Fibroblast of skin of left biceps (primary cell): Measurements from ENCODE around the gene NUF2.
"Not testable (repeated sequence)": the region's sequence is repeated elsewhere in the genome, so short reads cannot be mapped to it uniquely, and the experiment has no call there.

ENCODE experiments used
- DNase-seq, 2 experiments: peaks; one replicate each; pipeline ENCODE4 v3.0.0-alpha.2; 2013; ENCODE audit warnings: low read depth in 2 of 2

Gene NUF2

DNA sequence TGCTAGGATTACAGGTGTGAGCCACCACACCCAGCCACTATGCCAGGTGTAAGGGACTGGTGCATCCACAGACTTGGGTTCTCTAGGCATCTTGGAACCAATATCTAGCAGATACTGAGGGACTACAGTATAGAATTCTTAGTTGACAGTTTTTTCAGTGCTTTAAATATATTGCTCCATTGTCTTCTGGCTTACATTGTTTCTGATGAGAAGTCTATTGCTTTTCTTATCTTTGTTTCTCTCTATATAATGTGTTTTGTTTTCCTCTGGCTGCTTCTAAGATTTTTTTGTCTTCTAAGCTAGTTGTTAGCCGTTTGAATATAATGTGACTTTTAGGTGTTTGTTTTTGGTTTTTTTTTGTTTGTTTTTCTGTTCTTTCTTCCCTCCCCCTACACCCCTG, 13.5 kb downstream of the NUF2 start:
- no peak for DNase-seq

DNA sequence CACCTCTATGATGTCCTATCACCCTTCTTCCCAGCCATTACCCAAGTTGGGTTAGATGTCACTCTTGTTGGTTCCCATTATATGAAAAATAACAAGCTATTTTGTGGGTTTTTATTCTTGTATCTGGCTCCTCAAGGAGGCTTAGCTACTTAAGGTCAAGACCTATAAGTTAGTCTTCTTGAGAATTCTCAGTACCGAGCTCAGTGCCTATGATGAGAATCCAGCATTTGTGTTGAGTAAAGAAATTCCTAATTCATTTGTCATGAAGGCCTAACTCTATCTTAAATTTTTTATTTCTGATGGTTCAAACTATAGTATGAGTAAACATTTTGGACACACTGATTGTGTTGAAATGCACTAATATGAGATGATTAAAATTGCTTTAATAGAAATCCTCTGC, 15.9 kb downstream of the NUF2 start:
- no peak for DNase-seq

DNA sequence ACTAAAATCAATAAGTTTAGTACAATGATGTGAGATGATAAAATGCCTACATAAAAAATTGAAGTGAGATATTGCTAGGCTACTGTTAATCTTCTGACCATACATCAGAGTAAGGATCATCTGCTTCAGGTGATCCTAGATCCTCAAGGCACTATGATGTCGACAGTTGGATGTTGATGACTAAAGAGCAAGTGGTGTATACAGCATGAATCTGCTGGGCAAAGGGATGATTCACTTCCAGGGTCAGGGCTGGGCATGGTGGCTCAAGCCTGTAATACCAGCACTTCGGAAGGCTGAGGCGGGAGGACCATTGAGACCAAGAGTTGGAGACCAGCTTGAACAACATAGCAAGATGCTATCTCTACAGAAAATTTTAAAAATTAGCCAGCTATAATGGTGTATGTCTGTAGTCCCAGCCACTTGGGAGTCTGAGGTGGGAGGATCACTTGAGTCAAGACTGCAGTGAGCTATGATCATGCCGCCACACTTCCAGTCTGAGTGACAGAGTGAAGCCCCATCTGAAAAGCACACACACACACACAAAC, 24.6 kb downstream of the NUF2 start:
- no peak for DNase-seq

DNA sequence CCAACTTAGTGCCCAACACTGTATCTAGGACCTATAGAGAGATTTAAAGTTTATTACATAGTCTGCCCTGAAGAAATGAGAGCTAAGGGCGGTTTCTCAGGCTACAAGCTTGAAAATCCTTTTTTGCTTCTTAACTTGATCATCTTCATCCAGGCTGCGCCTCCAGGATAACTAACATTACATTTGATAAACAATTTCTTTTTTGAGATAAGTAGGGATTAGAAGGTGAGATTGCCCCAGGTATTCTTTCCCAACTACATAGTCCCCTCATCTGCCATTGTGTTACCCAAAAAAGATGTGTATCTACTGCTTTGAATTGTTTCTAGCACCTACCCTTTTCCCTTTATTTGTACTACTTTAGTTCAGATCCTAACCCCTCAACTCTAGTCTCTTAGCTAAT, 25.4 kb downstream of the NUF2 start:
- no peak for DNase-seq

DNA sequence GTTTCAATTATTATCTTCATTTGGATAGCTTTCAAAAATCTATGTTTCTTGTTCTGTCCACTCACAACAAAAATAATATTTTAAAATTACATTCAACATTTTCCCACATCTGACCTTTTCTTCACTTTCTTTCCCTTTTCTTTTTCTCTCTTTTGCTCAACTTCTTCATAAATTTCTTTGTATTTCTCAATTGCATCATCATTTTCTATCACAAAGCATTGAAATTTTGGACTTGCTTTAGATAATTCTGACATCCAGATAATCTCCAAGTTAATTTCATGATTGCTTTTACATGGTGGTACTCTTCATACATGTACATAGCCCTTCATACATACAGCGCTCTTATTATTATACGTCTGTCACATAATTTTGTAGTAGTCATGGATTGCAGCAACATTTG, 30.2 kb downstream of the NUF2 start:
- no peak for DNase-seq

DNA sequence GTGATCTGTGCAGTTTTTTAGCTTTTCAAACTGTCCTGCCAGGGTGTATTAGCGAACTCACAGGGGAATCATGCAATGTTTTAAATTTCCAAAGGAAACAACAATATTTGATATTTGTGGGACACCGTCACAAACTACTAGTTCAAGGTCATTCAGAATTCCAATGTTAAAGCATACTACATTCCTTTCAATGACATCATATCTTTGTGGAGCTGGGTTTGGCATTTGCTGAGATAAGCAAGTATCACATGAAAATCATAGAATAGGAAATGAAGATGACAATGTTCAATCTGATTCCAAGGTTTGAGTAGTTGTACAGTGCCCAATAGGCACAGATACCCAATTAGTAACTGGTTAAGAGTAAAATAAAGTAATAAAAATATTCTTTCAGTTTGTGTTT, 35.6 kb downstream of the NUF2 start:
- no peak for DNase-seq

DNA sequence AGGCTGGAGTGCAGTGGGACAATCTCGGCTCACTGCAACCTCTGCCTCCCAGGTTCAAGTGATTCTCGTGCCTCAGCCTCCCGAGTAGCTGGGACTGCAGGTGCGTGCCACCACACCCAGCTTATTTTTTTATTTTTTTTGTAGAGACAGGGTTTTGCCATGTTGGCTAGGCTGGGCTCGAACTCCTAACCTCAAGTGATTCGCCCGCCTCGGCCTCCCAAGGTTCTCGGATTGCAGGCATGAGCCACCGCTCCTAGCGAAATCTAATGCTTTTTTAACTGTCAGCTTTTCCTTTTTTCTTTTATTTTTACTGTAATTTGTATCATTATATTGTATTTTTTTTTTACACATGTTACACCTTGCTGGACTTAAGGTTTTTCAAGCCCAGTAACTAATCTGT, 36.4 kb downstream of the NUF2 start:
- DNase-seq: not testable (repeated sequence)

DNA sequence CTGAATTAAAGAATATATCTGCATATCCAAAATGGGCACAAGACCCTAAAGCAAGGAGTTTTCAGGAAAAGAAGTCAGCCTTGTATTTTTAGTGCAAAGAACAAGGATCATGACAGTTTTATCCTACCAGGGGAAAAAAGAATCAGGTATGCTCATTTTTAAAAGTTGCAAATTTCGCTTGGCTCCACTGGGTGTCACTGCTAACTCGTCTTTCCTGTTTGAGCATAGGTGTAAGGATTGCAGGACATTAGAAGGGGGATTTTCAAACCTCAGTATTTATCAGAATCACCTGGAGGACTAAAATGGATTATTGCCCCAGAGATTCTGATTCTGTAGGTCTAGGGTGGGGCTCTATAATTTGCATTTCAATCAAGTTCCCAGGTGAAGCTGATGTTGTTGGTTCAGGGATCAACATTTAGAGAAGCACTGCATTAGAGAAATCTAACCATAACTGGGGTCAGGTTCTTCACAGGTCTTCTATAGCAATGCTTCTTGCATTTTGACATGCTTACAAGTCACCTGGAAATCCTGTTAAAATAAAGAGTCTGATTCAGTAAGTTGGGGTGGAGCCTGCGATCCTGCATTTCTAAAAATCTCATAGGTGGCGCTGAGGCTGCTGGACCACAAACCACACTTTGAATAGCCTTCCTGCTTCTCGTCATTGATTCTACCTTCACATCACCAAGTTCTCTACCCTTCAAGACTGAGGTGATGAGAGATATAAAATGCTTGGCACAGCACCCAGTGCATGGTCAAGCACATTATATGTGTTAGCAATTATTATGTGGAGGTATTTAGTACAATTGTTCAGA, 39.6 kb downstream of the NUF2 start:
- no peak for DNase-seq

DNA sequence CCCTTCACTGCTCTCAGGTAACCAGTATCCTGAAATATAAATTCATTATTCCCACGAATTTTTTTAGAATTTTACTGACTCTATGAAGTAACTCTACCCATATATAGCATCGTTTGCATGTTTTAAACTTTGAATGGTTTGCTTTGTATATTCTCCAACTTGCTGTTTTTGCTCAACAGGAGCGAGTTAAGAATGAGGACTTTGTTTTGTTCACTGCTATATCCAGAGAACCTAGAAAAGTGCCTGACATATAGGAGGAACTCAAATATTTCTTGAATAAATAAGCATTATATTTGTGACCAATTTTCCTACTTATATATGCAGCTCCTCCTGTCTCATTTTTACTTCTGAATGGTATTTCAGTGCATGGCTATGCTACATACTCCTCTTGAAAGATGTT, 43.4 kb downstream of the NUF2 start:
- no peak for DNase-seq

DNA sequence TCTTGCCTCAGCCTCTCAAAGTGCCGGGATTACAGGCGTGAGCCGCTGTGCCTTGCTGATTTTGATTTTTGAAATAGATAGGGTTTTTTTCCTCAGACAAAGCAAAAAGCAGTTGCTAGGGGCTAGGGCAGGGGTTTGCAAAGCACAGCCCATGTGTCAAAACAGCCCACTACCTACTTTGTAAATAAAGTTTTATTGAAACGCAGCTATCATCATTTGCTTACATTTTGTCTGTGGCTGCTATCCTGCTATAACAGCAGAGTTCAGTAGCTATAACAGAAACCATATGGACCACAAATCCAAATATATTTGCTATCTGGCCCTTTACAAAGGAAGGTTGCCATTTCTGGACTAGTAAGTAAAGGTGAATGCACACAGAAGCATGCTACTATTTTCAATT, 44.8 kb downstream of the NUF2 start:
- no peak for DNase-seq

DNA sequence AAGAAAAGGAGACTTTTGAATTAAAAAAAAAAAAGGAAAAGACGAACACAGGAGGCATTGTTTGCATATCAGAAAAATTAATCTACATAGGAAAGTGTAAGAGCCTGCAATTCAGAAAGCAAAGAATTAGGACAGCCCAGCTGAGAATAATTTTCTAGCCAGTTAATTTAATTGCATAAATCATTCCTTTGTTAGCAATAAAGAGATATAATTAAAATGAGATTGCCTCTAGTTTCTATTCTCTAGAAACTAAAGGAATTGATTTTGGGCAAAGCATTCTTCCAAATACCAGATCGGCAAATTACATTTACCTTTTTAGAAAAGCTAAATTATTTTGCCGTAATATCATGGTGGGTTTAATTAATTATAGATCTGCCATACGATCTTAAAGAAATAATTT, 46.0 kb downstream of the NUF2 start:
- no peak for DNase-seq

DNA sequence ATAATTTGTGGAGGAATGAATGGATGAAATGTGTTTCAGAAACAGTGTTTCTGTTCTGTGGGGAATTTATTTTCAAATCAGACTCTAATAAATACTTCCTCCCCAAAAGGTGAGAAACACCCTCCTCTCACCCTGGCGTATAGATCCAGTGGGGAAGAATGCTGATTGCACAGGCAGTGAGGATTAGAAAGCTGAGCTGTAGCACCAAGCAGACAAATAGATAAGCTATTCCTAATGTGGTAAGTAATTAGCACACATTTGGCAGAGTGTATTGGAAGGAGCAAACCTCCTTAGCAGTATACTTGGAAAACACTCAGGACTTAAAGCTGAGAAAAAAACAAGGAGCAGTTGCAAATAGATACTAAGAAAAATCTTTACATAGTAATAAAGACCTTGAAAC, 50.8 kb downstream of the NUF2 start:
- no peak for DNase-seq

DNA sequence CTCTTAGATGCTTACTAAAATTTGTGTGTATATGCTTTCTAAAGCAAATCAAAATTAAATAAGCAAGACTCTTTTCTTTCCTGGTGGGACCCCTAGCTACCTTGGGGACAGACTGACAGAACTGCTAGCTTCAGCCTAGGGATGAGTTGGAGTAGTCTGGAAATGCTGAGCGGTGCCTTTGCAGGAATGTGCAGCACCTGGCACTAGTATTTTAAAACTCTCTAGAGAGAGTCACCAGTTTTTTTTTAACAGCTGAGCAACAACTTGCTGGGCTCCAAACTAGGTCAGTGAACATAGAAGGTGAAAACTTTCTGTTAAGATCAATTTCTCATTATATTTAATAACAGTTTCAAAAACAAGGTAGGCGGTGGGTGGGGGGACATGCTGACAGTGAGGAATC, 56.8 kb downstream of the NUF2 start:
- no peak for DNase-seq

DNA sequence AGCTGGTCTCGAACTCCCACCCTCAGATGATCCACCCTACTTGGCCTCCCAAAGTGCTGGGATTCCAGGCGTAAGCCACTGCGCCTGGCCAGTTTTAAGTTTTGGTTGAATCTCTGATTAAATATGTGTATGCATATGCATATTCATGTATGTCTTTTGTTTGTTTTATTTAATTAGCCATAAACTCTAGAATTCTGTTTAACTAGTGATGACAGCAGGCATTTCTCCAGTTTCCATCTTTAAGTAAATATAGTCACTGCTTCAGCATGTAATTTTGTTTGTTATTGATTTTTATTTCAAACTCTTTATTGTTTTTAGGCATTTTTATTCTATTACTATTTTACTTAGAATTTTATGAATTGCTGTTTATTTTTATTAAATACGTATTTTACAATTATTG, 58.0 kb downstream of the NUF2 start:
- no peak for DNase-seq

DNA sequence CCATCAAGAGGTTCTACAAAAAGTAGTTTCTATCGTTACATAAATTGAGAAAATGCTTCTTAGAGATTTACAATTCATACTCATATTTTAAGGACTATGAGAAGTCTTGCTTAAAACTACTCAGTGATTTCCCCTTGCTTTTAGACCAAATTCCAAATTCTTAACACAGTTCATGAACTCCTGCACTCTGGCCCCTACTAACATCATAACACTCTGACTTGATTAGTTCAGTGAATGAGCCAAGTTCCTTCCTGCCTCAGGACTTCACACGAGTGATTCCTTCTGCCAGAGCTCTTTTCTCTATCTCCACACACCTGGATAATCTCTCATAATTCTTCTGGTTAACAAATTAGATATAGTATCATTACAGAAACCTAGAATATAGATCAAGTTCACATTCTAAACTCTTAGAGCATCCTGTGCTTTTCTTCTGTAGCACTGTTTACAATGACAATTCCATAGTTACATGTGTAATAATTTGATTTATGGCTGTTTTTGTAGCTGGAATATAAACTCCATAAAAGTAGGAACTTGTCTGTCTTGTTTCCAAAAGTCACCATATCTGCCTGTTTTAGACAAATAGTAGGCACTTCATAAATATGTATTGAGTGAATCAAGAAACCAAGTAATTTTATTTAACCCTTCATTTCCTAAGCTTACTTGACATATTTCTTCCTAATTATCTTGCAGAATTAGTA, 59.9 kb downstream of the NUF2 start:
- DNase-seq: no peak

DNA sequence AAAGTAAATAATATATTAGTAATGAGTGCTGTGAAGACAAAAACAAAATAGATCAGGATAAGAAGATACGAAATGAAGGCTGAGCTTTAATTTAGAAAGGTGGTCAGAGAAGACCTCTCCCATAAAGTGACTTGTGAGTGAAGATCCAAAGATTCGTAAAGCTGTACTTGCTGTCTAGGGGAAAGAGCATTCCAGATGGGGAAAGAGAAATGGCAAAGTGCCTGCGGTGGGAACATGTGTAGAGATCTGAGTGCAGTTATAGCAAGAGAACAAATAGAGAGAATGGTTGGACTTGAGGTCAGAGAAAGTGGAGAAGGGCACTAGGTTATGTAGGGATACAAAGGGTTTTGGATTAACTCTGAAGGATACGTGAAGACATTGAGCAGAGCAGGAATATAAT, 60.6 kb downstream of the NUF2 start:
- DNase-seq: no peak

DNA sequence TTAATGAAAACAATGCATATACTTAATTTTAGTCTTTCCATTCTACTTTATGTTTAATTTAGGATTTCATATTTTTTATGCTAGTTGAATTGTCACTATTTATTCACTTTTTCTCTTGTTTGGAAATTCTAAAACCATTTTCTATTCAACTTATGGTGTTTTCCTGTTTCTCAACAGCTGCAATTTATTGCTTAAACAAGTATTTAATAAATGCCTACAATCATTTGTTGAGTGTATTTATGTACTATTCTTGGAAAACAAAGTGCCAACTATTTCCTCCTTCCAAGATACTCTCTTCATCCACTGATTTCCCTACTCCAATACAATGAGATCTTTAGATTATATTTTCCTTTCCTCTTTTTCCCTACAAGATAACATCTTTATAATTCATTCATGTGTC, 65.4 kb downstream of the NUF2 start:
- no peak for DNase-seq

DNA sequence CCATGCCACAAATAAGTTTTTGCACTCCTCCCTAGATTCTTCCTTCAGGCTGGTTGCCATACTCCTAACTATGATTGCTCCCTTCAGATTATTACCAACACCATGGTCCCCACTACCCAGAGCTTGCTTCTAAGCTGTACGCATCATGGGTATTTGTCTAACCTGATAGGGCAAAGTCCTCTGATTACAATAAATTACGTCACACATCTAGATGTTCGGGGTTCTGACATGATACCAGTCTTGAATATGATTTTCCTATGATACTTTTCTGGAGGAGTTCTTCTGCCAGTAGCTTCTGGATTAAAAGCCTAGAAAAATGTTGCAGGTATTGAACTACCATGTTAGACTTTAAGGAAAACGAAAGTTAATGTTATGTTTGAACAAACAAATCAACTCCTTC, 67.2 kb downstream of the NUF2 start:
- no peak for DNase-seq

DNA sequence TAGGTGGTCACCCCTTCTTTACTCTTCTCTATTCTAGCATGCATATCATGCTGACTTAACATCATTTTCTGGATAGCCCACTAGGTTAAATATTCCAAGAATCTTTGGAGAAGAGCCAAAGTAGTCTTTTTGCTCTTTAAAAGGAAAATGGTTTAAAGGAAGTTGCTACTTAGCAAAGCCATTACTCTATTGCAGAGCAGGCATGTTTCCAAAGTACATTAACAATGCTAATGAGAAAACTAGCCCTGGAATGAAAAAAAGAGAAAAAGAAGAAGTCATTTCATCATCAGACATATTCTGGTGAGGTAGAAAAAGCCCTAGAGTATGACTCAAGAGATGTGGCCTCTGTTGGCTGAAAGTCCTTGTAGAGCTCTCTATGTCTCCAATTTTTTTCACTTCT, 74.0 kb downstream of the NUF2 start:
- no peak for DNase-seq

DNA sequence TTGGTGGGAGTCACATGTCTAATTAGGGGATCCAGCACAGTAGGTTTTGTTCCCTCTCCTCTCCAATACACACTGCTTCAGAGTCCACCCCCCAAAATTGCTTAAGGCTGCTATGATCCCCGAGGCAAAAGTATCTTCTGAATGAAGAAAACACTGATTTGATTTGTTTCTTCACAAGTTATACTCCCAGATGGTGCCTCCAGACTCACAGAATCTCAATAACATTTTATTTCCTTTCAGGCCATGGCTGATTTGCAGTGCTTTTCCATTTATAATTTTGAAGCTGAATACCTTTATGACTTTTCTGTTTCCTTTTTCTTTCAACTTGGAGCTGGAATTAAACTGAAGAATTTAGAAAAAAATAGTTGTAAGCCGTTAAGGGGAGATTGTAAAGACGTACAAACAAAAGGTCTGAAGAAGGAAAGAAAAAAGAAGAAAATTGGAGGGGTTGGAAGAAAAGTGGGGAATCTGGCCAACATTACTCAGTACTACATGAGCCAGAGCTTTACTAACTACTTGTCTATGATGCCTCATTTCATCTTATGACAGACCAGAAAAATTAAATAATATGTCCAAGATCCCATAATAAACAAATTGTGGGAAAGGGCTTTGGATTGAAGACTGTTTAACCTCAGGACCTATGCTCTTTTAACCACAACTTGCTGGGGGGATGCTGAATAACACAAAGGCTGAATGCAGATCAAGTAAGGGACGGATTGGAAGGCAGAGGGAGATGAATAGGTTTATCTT, 75.9 kb downstream of the NUF2 start:
- DNase-seq: no peak

DNA sequence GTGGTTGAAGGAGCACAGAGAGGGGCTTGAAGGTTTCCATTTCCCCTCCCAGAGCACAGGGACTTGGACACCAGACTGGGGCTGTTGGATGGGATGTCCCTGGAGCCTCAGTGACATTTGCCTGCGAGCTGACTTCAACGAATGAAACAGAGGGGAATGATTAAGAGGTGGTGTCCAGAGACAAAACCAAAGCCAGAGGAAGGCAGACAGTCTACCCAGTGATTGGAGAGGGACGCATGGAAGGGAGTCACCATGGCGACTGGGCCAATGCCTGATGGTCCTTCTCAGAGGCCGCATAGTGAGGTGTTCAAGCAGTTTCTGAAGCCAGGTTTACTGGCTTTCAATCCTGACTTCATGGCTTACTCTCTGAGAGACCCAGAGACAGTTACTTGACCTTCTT, 77.2 kb downstream of the NUF2 start:
- no peak for DNase-seq

DNA sequence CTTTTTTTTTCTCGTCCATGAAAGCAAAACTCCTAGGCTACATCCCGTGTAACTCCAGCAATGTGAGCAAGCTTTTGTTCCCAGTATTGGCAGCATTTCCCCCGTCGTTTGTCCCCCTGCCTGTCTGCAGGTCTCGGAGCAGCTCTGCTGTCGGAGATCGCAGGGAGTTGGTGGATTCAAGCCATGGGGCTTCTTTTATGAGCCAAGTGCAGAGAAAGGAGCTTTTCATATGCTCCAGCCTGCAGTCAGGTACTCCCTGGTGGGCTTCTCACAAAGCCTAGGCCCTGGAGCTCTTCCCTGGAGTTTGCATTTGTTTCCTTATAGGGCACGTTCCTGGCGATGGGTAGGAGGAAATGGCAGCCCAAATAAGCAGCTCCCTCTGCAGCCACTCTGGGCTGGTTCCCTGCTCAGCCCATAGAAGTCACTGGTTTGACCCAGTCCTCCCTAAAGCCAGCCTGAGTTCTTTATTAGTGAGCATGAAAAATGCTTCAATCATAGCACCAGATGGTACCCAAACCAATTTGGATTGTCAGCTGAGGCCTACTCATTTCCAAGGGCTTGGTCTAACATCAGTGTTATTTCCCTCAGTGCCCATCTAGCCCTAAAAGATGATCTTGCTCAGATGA, 78.3 kb downstream of the NUF2 start:
- no peak for DNase-seq
